Measurements from ENCODE around the gene CHRNA7. TPM values are rescaled to one million over a fixed set of nuclear protein-coding genes. Genes with fewer than 3 reads are reported as not detected.
A peak's percentile ranks its signal among the peaks of the same experiment; 100 is the strongest.

The CHRNA7 gene
- total RNA-seq, 1 donor from 2014 or later, result 5.3 TPM

DNA sequence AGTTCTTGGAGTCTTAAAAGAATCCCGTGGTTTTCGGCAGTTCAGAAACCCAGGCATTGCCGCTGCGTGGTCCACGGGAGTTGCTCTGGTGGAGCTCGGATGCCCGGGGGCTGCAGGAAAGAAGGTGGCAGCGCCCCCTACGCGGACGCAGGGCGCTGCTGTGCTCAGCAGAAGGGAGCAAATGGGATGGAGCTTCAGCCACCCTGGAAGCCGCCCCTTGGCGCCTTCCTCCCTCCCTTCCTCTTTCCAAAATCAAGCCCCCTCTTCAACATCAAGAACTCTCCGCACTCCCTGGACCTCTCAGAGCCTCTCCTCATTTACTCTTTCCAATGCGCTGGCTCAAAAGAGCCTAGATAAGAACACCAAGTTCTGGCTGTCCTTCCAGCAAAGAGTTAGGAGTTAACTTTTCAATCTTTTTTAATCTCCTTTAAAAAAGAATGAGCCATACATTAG lies 880 bp upstream of the CHRNA7 start:
- peak; percentile 70 for TF ChIP-seq CTCF (conservative IDR thresholded peaks at IDR 0.05)
- H3K27ac Mint-ChIP-seq, result no peak overlapping the region
- H3K9me3 Mint-ChIP-seq, result no peaks in the 10 kb centered on the region
- H3K27me3 Mint-ChIP-seq, result peaks cover 69% of the 10 kb centered on the region
- H3K4me1 Mint-ChIP-seq (ENCODE audit: unreplicated experiment), result peaks cover 8% of the 10 kb centered on the region
- DNase-seq (ENCODE audit: extremely low spot score, unreplicated experiment), result peak; percentile 75
- H3K4me3 Mint-ChIP-seq, result peak overlapping the region; percentile 87
- no peaks in the 10 kb centered on the region for H3K36me3 Mint-ChIP-seq

DNA sequence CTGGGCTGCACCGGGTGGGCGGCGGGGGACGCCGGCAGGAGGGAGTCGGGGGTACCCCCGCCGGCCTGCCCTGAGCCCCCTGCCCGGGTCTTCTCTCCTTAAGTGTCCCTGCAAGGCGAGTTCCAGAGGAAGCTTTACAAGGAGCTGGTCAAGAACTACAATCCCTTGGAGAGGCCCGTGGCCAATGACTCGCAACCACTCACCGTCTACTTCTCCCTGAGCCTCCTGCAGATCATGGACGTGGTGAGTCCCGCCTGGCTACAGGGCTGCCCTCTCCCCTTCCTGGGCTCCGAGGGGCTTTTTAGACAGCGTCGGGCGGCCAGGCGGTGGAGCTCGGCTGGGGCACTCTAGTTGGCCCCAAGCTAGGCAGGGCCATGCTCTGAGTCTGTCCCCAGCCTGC lies 480 bp downstream of the CHRNA7 start:
- DNase-seq (ENCODE audit: extremely low spot score, unreplicated experiment), result no peak
- Mint-ChIP-seq H3K36me3 (no peaks in the 10 kb centered on the region), H3K27me3 (peaks cover 68% of the 10 kb centered on the region), H3K4me3 (peak overlapping the region; percentile 84), H3K27ac (no peak overlapping the region), H3K9me3 (no peaks in the 10 kb centered on the region), H3K4me1 (ENCODE audit: unreplicated experiment) (peaks cover 8% of the 10 kb centered on the region)
- TF ChIP-seq CTCF (conservative IDR thresholded peaks at IDR 0.05), result no peak

DNA sequence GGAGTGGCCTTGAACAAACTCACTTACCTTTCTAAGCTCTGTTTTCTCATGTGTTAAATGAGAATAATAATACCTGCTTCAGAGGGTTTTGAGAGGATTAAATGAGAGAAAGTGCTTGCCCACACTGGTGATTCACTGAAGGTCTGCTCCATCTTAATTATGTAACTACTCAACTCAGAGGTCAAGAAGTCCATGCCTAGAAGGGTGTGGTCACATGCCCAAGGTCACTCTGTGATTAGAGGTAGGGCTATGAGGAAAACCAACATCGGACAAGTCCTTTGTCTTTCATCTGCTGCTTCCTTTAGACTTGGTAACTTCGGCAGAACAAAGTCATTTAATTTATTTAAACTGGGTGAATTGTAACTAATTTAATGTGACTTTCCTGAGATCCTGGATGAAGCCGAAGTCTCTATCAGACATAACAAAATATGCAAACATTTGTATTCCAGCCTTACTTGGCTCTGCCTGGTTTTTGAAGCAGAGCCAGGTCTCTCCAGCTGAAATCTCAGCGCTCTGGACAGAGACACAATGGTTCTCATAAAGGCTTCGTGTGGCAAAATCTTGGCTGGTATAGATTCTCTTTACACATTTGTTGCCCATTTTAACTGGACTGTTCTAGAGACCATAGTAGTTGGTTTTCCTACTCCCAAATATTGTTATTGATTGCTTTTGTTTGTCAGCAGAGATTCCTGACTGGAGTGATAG lies 3.0 kb downstream of the CHRNA7 start:
- Mint-ChIP-seq H3K4me1 (ENCODE audit: unreplicated experiment) (peaks cover 8% of the 10 kb centered on the region), H3K36me3 (no peaks in the 10 kb centered on the region), H3K27ac (no peak overlapping the region), H3K27me3 (peaks cover 53% of the 10 kb centered on the region), H3K4me3 (no peak overlapping the region), H3K9me3 (no peaks in the 10 kb centered on the region)
- DNase-seq (ENCODE audit: extremely low spot score, unreplicated experiment), result no peak
- no peak for TF ChIP-seq CTCF (conservative IDR thresholded peaks at IDR 0.05)

DNA sequence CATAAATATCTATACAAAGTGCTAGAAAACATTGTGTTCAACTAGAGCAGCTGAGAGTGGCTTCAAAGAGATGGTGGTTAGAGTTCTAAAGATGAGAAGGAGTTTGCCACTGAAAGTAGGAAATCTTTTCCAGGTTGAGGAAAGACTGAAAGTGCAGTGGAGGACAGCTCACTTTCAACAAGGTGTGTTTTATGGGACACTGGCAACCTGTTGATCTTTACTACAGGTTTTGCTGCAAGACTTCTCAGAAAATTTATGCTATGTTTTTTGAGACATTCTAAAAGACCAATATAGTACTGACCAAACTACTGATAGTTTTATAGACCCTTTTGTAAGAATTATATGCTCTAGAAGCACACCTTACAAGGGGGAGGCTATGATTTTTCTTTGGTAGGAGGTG lies 3.8 kb downstream of the CHRNA7 start:
- H3K9me3 Mint-ChIP-seq, result no peaks in the 10 kb centered on the region
- H3K4me1 Mint-ChIP-seq (ENCODE audit: unreplicated experiment), result peaks cover 8% of the 10 kb centered on the region
- H3K36me3 Mint-ChIP-seq, result no peaks in the 10 kb centered on the region
- no peak for DNase-seq (ENCODE audit: extremely low spot score, unreplicated experiment)
- no peak overlapping the region for H3K4me3 Mint-ChIP-seq
- TF ChIP-seq CTCF (conservative IDR thresholded peaks at IDR 0.05), result no peak
- peaks cover 46% of the 10 kb centered on the region for H3K27me3 Mint-ChIP-seq
- H3K27ac Mint-ChIP-seq, result no peak overlapping the region

- no peak for DNase-seq (ENCODE audit: extremely low spot score, unreplicated experiment)
- Mint-ChIP-seq H3K4me3 (no peak overlapping the region), H3K36me3 (no peaks in the 10 kb centered on the region), H3K9me3 (no peaks in the 10 kb centered on the region), H3K27ac (no peak overlapping the region), H3K4me1 (ENCODE audit: unreplicated experiment) (peaks cover 8% of the 10 kb centered on the region), H3K27me3 (peaks cover 40% of the 10 kb centered on the region)
- no peak for TF ChIP-seq CTCF (conservative IDR thresholded peaks at IDR 0.05)
These were observed 5.0 kb downstream of the CHRNA7 start for GRCh38 chr15:32035285-32035684.
